Activated T-cell treated with anti-CD3 and anti-CD28 coated beads for 48 hours (primary cell): ENCODE data around the gene PRPSAP2.

Experiments used
- DNase-seq: peaks from one replicate; pipeline ENCODE4 v3.0.0-alpha.2; 2020; ENCODE audit warnings: low read depth

The PRPSAP2 gene

GRCh38 chr17:18962494-18962815 lies 104.5 kb downstream of the PRPSAP2 start:
- DNase-seq: no peak

GRCh38 chr17:18963126-18964017 lies 105.4 kb downstream of the PRPSAP2 start:
- DNase-seq: no peak

DNA sequence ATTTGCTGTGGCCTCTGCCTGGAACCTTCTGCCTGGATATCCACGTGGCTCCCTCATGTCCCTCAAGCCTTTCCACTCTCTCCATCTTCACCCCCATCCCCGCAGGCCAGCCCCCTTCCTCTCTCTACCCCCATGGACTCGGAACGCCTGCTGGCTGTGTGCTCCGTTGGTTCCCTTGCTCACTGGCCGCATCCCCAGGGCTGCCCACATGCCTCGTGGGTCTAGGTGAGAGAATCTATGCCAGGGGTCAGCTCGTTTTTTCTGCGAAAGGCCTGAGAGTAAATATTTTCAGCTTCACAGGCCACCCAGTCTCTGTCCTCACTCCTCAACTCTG lies 106.1 kb downstream of the PRPSAP2 start:
- DNase-seq: no peak

DNA sequence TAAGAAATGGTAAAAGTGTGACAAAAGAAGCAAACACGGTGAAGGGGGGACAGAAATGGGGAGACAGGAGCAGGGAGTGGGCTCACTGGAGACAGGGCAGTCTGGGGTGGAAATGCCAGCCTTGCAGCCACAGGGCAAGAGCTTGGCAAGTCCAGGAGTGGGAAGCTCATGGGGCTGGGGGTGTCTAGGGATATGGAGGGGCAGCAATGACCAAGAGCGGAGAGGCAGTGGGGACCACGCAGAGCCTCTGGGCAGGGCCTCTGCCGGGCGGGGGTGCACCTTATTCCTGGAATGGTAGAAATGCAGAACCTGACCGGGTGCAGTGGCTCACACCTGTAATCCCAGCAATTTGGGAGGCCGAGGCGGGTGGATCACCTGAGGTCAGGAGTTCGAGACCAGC lies 106.6 kb downstream of the PRPSAP2 start:
- no peak for DNase-seq

- no peak for DNase-seq
These were observed 107.8 kb downstream of the PRPSAP2 start for GRCh38 chr17:18965530-18966236.

DNA sequence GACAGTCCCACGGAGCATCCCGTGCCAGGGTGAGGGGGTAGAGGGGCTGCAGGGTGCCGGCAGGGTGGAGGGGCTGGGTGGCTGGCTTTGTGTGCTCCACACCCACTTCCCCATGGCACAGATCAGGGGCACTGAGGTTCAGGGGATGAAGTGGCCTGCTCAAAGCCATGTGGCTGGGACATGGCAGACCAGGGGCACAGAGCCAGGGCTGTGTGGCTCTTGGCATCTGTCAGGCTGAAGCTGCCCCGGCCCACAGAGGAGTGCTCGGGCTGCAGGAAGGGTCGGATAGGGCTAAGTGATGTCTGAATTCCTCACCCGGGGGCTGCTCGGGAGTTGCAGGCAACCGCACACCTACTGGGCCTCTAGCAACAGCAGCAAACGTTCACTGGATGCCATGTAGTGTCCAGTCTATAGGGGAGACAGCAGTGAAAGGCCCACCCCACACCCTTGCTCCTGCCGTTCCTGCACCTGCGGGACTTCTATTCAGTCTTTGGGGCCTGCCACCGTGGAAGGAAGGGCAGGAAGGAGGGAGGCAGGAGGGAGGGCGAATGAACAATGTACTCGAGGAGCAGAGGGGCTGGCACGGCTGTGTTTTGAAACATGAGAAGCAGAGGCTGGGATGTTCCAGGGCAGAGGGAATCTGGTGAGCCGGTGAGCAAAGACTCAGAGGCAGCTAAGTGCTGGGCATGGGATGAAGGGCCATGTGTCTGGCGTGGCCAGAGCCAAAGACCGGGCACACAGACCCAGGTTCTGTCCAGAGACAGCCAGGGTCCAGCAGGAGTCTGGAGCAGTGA lies 109.1 kb downstream of the PRPSAP2 start:
- no peak for DNase-seq

- no peak for DNase-seq
These were observed 110.0 kb downstream of the PRPSAP2 start for GRCh38 chr17:18967916-18968315.

DNA sequence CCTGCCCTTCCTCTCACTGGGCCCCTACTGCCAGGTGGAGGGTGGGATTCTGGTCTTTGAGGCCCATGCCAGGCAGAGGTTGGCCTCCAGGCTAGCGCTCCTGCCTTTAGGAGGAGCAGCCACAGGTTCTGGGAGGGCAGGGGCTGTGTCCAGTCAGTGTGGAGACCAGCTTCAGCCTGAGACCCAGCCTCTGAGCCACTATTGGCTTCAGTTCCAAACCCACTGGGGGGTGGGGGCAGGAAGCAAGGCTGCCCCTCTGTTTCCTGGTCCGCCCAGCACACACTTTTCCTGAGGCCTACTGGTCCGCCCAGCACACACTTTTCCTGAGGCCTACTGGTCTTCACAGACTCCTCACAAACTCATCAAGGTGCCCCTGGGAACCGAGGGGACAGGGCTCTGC lies 110.4 kb downstream of the PRPSAP2 start:
- DNase-seq: no peak

DNA sequence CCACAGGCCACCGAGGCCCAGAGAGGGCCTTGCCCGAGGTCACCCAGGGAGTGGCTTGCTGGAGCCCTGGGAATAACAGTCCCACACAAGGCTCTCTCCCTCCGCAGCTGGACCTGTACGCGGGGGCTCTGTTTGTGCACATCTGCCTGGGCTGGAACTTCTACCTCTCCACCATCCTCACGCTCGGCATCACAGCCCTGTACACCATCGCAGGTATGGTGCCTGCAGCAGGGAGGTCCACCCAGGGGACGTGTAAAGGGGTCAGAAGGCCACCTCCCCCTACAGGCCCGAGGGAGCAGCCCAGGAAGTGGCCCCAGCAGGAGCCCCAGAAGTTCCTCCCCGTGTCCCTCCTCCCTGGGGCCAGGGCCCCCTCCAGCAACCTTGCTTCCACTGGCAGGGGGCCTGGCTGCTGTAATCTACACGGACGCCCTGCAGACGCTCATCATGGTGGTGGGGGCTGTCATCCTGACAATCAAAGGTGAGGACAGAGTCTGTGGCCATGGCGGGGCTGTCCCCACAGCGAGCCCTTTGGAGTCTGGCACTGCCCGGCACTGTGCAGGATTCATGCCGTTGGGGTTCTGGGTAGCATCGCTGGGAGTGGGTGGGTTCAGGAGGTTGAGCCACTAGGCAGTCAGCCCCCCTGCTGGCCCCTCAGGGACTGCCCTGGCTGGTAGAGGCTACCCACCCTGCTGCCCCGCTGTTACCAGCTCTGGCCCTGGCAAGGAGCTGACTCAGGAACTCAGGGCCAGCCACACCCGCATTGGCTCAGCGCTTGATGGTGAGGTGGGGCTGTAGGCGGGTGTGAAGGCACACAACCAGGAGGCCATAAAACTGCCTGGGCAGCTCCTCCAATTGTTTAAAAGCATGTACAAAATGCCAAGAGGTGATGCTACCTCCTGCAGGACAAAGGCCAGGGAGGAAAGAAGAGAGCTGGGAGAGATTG lies 111.3 kb downstream of the PRPSAP2 start:
- no peak for DNase-seq

- no peak for DNase-seq
These were observed 112.9 kb downstream of the PRPSAP2 start for GRCh38 chr17:18970582-18971480.

DNA sequence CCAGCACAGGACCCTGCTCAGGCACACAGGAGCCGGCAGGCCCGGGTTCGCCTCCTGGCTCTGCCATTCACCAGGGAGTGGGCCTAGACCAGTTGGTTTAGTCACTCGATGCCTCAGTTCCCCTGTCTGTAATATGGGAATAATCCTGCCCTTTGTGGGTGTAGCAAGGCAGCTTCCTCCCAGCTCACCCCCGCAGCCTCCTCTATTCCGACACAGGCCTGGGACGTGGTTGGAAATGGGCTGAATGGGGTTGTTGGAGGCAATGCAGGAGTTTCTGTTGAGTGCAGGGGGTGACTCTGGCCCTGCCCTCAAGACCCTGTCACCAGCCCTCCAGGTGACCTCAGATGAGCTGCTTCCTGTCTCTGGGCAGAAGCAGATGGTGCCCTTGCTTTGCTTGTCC lies 113.9 kb downstream of the PRPSAP2 start:
- no peak for DNase-seq

DNA sequence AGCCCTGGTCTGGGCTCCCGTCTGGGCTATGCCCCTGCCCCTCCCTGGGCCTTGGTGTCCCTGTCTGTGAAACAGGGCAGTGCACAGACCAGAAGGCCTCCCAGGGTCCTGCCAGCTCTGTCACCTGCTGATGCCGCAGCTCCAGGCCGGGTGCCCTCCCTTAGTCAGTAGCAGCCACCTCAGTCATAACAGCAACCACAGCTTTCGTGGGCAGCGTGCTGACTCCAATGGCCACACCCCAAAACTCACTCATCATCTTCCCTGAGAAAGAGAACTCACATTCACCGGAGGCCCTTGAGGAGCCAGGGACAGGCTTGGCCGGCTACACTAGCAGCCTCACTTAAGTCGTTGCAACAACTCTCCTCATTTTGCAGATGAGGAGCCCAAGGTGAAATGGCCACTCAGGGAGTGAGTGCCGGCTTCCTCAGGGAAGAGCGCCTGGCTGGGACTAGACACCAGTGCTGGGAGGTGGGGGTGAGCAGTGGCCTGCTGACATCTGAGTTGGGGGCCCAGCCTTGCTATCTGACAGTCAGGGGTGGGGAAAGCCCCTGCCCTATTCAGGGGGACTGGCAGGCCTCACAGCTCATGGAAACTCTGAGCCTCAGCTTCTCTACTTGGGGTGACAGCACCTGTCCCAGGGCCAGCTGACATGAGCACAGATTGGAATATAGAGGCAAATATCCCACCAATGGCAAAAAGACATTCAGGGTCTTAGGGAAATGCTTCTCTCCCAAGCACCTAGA lies 116.6 kb downstream of the PRPSAP2 start:
- DNase-seq: peak; percentile 49

DNA sequence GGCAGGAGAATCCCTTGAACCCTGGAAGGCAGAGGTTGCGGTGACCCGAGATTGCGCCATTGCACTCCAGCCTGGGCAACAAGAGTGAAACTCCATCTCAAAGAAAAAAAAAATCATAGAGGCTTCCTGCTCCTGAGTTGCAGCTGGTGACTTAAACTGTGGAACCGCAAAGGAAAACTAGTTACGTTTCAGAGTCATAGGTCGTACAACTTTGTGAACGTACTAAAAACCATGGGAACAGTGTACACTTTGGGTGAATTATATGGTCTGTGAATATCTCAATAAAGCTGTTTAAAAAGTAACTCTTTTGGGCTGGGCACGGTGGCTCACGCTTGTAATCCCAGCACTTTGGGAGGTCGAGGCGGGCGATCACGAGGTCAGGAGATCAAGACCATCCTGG lies 117.7 kb downstream of the PRPSAP2 start:
- DNase-seq: no peak

GRCh38 chr17:18976201-18976600 lies 118.3 kb downstream of the PRPSAP2 start:
- DNase-seq: no peak

GRCh38 chr17:18977021-18977420 lies 119.1 kb downstream of the PRPSAP2 start:
- DNase-seq: no peak

DNA sequence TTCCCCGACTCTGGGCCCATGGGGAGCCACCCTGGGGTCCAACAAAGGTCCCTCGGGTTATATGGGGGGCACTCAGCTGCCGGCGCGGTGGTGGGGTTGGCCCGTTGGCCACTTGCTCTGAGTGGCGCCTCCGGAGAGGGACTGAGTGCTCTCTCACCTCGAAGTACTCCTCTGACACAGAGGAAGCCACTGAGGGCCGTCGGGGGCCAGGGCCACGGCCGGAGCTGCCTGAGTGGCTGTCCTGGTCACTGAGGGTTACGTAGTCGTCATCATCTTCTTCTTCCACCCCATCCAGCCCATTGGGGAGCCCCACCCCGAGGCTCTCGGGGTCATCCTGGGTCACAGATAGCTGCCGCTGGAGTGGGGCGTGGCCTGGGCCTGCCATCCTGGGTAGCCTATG lies 119.7 kb downstream of the PRPSAP2 start:
- DNase-seq: no peak

DNA sequence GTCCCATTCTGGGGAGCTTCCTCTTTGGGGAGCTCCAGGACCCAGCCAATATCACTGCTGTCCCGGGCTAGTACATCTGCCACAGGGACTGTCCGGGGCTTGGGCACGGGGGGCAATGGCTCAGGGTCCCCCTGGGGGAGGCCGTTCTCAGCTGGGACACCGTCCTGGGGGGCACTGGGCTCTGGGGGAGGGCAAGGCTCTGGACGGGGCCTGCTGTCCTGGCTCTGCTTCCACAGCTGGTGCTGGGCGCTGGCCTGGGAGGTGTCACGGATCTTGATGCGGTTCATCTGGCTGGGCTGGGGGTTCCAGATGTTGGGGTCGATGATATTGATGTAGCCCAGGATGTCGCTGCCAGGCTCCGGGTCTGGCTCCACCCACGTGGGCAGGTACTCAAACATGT lies 120.1 kb downstream of the PRPSAP2 start:
- no peak for DNase-seq

- no peak for DNase-seq
These were observed 120.7 kb downstream of the PRPSAP2 start for GRCh38 chr17:18978655-18979054.
